B cell (primary cell): ENCODE measurements around the gene ELK3.

Experiments used
- CTCF ChIP-seq: fragments of 200-600 bp; IDR thresholded peaks from one replicate; pipeline ENCODE4 v1.8.0; 2022; ENCODE audit warnings: antibody characterized with exemption, mild to moderate bottlenecking
- EZH2 ChIP-seq: IDR thresholded peaks from 2 replicates; pipeline ENCODE4 v1.6.1; 2012; ENCODE audit warnings: borderline replicate concordance, low read depth, mild to moderate bottlenecking, moderate library complexity, low read length; ENCODE audit not compliant: insufficient read depth, poor library complexity, severe bottlenecking

GRCh38 chr12:96237035-96237434 lies 42.9 kb downstream of the ELK3 start:
- TF ChIP-seq EZH2, result no peak
- no peak for TF ChIP-seq CTCF
